SIG-M5 (cell line): ENCODE results near the gene THOC5.
"Not testable (repeated sequence)": the region's sequence is repeated elsewhere in the genome, so short reads cannot be mapped to it uniquely, and the experiment has no call there.

Experiments used
- DNase-seq: peaks from one replicate; lab custom pipeline; 2025; lab: John Stamatoyannopoulos, UW

The THOC5 gene

DNA sequence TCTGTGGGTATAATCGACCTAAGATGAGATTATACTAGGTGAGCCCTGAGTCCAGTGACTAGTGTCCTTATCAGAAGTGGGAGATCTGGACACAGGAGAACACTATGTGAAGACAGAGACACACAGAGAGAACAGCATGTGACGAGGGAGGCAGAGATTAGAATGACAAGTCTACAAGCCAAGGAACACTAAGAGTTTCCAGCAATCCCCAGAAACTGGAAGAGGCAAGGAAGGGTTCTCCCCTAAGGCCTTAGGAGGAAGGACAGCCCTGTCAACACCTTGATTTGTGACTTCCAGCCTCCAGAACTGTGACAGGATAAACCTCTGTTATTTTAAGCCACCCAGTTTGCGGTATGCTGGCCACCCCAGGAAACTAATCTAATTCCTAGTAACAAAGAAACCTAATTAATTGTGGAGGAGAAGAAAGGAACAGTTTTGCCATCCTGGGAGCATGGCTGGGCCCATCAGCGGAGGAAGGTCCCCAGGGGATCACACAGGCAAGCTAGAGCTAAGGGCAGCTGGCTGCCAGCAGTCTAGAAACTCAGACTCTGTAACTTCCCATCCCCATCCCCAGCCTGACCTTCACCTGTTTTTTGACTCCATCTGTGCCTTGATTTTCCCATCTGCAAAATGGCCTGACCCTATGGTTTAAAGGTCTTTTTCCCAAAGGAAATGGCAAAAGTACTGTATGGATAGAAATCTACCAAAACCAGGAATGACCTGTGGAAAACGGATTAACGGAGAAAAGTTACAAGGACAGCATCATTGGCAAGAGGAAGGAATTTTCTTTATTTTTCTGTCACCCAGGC lies 10.3 kb upstream of the THOC5 start:
- DNase-seq = no peak

DNA sequence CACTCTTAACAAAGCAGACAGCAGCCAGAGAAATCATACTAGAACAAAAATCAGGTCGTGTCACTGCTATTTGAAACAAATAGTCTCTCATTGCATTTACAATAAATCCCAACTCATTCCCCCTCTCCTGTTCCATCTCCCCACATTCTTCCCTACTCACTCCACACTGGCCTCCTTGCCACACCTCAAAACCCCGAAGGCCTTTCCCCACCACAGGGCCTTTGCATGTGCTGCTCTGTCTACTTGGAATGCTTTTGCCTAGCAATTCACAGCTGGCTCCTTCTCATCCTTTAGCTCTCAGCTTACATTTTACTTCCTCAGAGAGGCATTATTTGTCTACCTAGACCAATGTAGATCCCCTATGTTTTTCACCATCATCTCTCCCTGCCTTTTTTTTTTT lies 6.3 kb upstream of the THOC5 start:
- no peak for DNase-seq

DNA sequence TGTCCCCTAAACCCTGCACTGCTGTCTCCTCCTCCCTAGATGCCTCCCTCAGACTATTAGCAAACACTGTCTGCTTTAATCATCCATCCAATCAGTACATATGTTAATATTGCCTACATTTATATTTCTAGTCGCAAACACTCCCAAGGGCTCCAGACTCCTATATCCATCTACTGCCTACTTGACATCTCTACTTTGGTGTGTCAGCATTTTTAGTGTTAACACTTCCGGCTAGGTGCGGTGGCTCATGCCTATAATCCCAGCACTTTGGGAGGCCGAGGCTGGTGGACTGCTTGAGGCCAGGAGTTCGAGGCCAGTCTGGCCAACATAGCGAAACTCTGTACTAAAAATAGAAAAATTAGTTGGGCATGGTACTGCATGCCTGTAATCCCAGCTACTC lies 5.5 kb upstream of the THOC5 start:
- DNase-seq = no peak

DNA sequence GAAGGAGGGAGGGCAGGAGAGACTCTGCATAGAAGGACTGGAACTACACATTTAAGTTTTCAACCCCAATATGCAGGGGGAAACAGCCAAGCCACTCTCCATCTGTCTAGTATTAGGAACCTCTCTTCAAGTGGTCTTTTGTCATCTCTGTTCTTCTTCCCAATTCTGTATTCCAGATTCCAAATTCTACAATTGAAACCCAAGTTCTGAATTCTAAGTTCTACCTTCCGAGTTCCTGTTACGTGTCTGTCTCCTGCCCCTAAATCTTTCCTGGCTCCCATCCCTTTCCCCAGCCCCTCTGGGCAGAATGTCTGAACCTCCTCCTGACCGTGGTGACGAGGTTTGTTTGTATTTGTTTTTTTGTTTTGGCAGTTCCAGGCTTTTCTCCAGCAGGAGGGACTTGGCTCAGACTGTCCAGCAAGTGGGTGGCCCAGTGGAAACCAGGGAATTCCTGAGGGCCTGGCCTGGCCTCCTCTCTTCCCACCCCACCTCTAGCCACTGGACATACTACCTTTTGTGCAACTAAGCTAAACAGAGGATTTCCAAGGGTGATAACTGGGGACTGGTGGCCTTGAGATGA lies 1.6 kb upstream of the THOC5 start:
- DNase-seq = no peak

DNA sequence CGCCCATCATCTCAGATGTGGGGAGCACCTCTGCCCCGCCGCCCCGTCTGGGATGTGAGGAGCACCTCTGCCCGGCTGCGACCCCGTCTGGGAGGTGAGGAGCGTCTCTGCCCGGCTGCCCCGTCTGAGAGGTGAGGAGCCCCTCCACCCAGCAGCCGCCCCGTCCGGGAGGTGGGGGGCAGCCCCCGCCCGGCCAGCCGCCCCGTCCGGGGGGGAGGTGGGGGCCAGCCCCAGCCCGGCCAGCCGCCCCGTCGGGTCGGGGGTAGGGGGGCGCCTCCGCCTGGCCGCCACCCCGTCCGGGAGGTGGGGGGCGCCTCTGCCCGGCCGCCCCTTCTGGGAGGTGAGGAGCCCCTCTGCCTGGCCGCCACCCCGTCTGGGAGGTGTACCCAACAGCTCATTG lies 1.2 kb downstream of the THOC5 start:
- not testable (repeated sequence) for DNase-seq

DNA sequence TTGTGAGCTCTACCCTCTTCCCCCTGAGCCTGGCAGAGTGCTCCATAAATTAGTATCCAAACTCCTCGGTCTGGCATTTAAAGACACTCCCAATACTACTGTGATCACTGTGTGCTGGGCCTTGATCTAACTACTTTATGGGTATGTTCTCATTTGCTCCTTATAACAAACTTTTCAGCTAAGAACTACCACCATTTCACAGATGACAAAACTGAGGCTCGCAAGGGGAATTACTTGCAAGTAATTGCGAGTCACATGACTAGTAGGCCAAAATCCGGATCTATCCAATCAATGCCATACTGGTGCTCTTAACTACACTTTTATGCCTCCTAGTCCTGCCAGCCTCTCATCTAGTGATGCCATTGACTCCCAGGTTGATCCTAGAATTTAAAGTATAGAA lies 3.6 kb downstream of the THOC5 start:
- DNase-seq = no peak

DNA sequence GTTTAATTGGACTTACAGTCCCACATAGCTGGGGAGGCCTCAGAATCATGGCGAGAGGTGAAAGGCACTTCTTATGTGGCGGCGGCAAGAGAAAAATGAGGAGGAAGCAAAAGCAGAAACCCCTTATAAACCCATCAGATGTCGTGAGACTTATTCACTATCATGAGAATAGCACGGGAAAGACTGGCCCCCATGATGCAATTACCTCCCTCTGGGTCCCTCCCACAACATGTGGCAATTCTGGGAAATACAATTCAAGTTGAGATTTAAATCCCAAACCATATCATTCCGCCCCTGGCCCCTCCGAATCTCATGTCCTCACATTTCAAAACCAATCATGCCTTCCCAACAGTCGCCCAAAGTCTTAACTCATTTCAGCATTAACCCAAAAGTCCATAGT lies 8.5 kb downstream of the THOC5 start:
- DNase-seq = not testable (repeated sequence)

DNA sequence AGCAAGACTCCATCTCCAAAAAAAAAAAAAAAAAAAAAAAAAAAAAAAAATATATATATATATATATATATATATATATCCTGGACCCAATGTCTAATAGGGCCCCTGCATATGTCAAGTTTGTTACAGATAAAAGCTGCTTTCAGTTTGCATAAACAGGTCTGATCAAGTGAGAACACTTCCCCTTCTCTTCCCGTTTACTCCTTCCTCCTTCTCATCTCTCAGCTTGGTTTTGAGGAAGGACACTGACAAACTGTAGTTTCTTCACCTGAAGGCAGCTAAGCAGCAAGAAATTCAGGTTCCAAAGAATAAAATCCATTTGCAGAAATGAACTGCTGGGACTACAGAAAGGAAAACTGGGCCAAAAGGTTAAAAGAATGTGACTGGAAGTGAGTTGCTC lies 11.7 kb downstream of the THOC5 start:
- no peak for DNase-seq

DNA sequence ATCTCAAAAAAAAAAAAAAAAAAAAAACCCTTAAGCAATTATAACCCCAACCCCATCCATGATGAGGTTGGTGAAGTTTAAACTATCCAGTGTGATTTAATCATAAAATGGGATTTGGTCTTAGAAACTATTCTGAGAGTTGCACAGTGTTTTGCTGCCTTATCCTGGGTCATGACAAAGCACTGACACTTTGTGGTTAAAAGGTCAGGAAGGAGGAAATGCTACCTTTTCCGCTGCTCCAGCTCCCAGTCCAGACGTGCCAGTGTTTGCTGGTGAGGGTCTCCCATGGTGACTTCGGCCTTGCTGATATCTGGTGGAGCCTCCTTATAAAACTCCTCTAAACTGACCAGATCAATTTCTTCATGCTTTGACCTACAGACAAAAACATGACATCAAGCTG lies 14.5 kb downstream of the THOC5 start:
- DNase-seq = no peak

DNA sequence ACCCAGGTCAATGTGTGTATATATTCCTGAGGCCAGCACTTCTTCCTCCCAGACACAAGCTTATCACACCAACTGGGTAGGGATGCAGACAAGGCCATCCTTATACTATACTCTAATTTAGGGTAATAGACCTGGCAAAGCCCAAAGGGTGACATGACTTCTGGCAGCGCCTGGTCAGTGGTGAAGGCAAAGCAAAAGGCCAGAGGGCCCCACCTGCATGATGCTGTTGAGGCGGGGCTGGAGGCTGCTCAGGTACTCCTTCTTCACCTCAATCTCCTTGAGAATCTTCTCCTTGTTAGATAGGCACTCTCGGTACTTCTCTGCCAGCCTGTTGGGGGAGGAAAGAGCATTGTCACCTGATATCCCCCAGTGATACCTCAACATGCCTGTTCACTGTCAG lies 17.1 kb downstream of the THOC5 start:
- no peak for DNase-seq

DNA sequence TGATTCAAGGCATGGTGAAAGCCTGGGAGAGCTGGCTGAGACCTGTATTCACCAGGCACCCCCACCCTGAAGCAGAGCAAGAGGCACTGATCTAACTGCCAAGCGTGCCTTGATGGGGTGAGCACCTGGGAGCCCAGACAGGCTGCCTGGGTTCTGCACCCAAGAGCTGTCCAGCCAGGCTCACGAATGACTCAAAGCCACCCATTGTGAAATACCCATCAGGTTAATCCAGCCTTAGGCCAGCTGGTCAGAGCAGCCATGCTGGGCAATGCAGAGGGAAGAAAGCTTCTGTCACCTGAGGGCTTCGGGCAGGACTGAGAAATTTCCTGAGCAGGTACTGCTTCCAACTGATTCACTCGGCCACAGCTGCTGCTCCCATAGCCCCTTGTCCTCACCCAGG lies 22.1 kb downstream of the THOC5 start:
- DNase-seq = no peak

DNA sequence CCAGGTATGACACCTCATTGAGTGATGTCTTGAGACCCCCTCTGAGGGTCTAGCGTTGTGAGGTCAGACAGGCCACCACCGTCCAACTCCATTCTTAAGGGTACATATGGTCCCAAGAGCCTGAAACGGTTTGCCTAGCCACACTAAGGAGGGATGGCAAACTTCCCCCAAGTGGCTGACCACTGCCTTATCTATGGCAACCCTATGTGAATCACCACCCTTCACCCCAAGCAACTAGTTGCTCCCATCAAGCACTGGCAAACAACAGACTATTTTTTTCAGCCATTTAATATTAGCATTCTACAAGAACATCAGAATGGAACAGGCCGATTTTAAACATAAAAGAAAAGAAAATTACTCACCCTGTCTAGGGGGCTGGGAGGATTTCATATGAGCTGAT lies 22.8 kb downstream of the THOC5 start:
- no peak for DNase-seq

DNA sequence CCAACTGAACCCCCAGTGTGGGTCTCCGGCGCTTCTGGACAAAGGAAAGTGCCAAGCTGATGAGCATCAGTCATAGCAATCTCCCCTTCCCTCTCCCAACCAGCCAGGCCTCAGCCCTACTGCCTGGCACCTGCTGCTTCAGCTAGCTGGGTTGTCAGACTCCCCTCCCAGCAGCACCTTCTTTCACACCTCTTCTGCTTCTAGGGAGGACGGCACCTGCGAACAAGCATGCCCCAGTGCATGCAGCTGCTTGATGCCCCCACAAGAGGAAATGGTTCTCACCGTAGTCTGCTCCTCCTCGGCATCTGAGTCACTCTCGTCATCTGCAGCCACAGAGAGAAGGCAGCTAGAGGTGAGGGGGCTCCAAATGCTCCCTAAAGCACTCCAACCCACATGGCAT lies 25.4 kb downstream of the THOC5 start:
- no peak for DNase-seq

DNA sequence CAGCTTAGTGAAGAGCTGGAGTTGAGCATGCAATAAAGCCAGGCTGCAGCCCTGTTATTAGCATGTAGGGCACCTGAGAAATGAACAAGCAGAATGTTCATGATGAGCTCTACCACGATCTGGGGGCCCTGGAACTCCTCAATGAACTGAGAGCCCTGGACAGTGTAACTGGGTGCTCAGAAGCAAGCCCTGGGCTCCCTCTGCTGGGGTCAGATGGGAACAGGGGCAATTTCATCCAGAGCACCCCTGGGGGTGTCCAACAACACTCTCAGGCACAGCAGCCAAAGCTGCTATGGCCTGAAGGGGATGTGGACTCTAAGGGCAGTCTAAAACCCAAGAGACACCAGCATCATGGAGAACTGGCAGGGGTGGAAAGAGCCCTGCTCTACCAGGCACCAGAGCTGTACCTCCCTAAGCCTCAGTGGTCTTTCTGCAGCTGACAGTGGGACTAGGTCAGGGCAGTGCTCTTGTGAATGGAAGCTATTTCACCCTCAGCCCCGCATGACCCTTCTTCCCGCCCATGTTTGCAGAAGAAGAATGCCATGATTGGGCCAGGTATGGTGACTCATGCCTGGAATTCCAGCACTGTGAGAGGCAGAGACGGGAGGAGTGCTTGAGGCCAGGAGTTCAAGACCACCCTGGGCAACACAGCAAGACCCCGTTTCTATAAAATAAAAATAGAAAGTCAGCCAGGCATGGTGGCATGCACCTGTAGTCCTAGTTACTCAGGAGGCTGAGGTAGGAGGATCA lies 28.9 kb downstream of the THOC5 start:
- DNase-seq = no peak

DNA sequence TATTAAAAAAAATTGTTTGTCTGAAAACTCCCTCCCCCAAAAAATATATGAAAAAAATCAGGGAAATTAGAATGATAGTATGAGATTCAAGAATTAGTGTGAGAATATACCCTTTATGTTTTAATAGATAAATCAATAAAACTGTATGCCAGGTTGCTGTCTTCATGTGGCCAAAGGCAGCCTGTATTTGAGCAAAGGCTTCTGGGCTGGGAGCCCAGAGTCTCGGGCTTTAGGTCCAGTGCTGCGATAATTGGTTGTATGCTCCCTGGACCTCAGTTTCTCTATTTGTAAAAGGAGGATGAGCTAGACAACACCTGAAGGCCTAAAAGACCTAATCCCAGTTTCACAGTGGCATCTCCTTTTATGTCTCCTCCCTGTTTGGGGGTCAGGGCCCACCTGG lies 29.8 kb downstream of the THOC5 start:
- DNase-seq = no peak

DNA sequence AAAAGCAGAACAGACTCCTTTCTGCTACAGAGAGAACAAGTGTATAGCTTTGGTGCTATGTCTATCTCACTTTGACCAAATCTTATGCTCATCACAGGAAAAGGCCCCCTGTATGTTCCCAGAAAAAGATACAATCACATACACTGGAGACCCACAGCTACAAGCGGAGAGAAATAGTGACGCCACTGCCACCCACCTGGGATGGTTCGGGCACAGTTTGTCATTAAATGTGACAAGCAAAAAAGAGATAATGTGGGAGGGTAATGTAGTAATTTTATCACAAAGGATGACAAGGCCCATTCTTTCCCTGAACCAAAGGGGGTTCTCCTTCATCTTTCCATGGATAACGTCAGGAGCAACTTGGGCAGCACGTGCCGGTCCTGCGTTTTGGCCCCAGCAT lies 32.0 kb downstream of the THOC5 start:
- no peak for DNase-seq

DNA sequence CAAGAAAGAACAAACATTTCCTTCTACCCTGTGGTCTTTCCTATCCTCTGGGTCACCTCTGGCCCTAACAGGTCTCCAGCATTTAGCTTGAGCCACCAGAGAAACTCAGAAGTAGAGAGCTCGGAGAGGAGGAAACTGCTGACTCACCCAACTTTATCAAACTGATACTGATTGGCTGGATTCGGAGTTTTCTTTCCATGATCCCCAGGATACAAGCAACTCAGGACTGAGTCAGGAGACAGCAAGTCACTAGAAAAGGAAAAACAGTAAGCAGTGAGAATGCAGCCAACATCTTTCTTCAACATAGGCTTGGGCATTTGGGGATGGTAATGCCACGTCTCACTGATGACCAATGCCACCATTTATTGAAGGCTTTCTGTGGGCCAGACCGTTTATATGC lies 32.7 kb downstream of the THOC5 start:
- no peak for DNase-seq

DNA sequence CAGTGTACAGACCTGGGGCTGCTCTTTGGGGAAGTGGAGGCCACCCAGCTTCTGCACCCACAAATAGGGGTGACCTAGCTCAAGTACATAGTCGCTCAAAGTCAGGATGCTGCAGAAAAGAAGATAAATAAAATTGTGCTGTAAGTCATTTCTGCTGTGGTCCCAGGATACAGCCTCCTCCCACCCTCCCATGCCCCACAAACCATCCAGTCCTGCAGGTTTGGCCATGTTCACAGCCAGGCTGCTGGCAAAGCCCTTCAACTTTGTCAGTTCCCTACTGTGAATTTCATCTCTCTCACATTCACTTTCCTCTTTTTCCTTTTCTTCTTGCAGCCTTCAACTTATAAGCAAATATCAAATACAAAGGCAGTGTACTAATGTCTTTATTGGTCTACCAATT lies 33.6 kb downstream of the THOC5 start:
- no peak for DNase-seq

DNA sequence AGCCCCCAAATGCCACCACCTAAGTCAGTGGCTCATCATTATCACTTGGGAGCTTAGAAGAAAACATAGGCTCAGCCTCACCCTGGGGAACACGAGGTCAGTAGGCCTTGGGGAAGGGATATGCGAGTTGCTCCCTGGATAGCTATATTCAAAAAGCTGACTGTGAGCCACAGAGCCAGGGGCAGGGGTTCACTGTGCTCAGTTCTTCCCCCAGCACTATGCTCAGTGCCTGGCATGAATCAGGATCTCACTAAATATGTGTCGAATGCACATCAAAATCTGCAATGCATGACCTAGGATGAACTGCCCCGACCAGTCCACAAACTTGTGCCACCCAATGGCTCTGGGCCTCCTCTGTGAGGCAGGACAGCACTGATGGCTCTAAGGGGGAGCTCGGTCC lies 35.1 kb downstream of the THOC5 start:
- DNase-seq = no peak

DNA sequence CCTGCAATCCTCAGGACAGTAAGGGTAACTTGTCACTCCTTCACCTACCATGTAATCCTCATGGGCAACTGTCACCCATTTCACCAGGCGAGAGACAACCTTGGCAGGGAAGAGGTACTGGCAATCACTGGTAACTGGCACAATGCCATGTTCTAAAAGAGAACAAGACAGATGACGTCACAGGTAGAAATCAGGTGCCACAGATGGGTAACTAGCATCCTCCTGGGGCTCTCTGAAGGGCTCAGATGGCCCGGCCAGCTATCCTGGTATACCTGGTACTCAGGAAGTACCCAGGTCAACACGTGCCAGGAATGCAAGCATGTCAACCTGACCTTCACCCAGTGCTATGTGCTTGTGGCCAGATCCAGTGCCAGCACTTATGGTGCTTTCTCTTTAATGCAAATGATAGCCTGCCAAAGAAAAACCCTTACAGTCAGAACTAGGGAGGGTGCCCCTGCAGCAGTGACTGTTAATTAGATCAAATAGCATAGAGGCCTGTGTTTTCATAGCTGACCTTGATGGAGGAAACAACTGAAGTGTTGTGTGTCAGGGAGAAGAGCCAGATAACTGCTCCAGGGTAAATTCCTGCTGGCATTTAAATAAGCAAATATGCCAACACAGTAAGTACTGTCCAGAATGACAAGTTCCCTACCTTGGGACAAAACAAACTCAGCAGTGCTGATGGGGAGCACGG lies 36.2 kb downstream of the THOC5 start:
- DNase-seq = no peak

DNA sequence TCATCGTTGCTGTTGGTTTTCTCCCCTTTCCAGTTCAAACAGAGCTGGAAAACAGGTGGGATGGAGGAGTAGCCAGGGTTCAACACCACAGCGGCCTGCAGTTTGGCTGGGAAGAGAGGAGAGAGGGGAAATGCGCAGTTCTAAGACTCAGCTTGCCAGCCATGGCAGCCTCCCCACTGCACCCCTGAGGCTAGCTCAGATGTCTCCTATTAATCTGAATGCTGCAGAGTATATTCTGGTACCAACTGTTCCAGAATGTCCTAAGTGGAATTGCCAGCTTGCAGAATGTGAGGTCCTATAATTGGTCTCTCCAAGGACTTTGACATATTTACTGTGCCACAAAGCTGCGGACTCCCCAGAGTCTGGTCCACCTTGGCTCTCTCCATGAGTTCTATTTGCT lies 41.5 kb downstream of the THOC5 start:
- no peak for DNase-seq

DNA sequence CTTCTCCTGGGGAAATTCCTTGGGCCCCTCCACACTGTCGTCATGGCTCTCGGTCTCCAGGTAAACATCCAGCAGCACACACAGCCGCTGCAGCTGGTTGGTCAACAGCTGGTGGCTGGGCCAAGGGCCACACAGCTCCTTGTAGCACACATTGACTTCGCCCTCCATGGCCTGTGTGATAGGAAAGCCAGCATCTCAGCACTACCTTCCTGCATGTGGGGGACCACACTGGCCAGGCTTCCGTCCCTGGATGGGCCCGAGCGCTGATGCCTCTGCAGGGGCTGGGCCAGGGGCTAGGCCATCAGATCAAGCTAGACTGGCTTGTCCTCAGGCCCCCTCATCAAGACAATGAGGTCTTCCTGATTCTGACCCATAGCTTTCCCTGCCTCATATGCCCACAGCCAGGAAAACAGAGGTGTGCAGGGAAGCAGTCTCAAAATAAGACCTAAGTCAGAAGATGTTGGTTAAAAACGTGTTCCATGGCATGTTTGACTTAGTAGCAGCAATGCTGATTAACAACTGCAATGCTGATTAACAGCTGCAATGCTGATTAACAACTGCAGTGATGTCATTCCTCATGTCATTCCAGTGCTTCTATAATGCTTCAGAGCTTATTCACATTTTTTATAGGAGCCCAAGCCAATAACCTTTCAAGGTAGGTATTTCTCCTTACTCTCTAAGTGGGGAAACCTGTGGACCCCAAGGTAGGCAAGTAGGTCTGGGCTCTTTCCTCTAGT lies 42.3 kb downstream of the THOC5 start:
- no peak for DNase-seq
